CD4-positive, CD25-positive, alpha-beta regulatory T cell (primary cell): ENCODE results near the gene VPS11. TPM values are rescaled to one million over a fixed set of nuclear protein-coding genes. Genes with fewer than 3 reads are reported as not detected.
A peak's percentile ranks its signal among the peaks of the same experiment; 100 is the strongest.

Experiments used
- ATAC-seq, 2 donors: fragments of 150-1000 bp; cut with Tn5 transposase; one replicate each; pipeline ENCODE4 v1.10.0; 2021; ENCODE audit warnings: low read depth in 2 of 2, moderate number of reproducible peaks in 2 of 2, moderate library complexity in 1 of 2
- DNase-seq, 3 donors: peaks; one replicate each; pipeline versions ENCODE4 v3.0.0 to v3.0.0-alpha.2; 2012 to 2022; ENCODE audit warnings: mixed read lengths in 1 of 3
- H3K27ac ChIP-seq: one replicate; pipeline ENCODE4 v1.7.0; 2013; ENCODE audit warnings: mild to moderate bottlenecking, low read length; ENCODE audit not compliant: insufficient read depth, poor library complexity, severe bottlenecking
- H3K27me3 ChIP-seq: one replicate; pipeline ENCODE4 v1.7.0; 2013; ENCODE audit warnings: low read length; ENCODE audit not compliant: control insufficient read depth, insufficient read depth
- H3K36me3 ChIP-seq: one replicate; pipeline ENCODE4 v1.7.0; 2013; ENCODE audit warnings: mild to moderate bottlenecking, low read length, moderate library complexity; ENCODE audit not compliant: control insufficient read depth, insufficient read depth
- H3K4me1 ChIP-seq: 2 replicates; pipeline ENCODE4 v1.7.0; 2013; ENCODE audit warnings: mild to moderate bottlenecking, low read length; ENCODE audit not compliant: insufficient read depth, control insufficient read depth, poor library complexity, severe bottlenecking
- H3K4me3 ChIP-seq: one replicate; pipeline ENCODE4 v1.7.0; 2013; ENCODE audit warnings: low read depth, mild to moderate bottlenecking, low read length, moderate library complexity
- H3K9me3 ChIP-seq, 2 experiments: 1 replicate in 1 of 2; 2 replicates in 1 of 2; pipeline ENCODE4 v1.7.0; 2013; ENCODE audit warnings: low read length in 2 of 2, mild to moderate bottlenecking in 1 of 2, moderate library complexity in 1 of 2; ENCODE audit not compliant: control insufficient read depth in 2 of 2
- H3K27ac Mint-ChIP-seq, 3 donors: one replicate each; pipeline ENCODE4 v1.8.0; 2020 to 2022; ENCODE audit warnings: mild to moderate bottlenecking in 3 of 3, mixed read lengths in 3 of 3, moderate library complexity in 2 of 3
- H3K27me3 Mint-ChIP-seq: one replicate; pipeline ENCODE4 v1.8.0; 2022; ENCODE audit warnings: mild to moderate bottlenecking, mixed read lengths
- H3K36me3 Mint-ChIP-seq: one replicate; pipeline ENCODE4 v1.8.0; 2020; ENCODE audit warnings: mixed read lengths
- H3K4me1 Mint-ChIP-seq, 4 donors: one replicate each; pipeline ENCODE4 v1.8.0; 2020 to 2022; ENCODE audit warnings: mixed read lengths in 4 of 4, mild to moderate bottlenecking in 1 of 4
- H3K4me3 Mint-ChIP-seq, 4 donors: one replicate each; pipeline ENCODE4 v1.8.0; 2020 to 2022; ENCODE audit warnings: mild to moderate bottlenecking in 4 of 4, mixed read lengths in 4 of 4, moderate library complexity in 3 of 4
- H3K9me3 Mint-ChIP-seq, 7 donors: one replicate each; pipeline ENCODE4 v1.8.0; 2020 to 2022; ENCODE audit warnings: mixed read lengths in 7 of 7, mild to moderate bottlenecking in 3 of 7, moderate library complexity in 2 of 7
- polyA plus RNA-seq, 4 donors: library from polyadenylated mRNA; unstranded; fragments of 300-500 nt; fragmentation: Illumina TruSeq; gene quantifications; one replicate each; pipeline ENCODE4 v1.2.3, GENCODE V29; 2021
- total RNA-seq: library from RNA; stranded (reverse); gene quantifications from one replicate; pipeline ENCODE4 v1.2.3, GENCODE V29; 2022

VPS11 gene
- total and polyA plus RNA-seq, 5 donors from 2014 or later = 53.2 to 78.8 (median 57.2) TPM

DNA sequence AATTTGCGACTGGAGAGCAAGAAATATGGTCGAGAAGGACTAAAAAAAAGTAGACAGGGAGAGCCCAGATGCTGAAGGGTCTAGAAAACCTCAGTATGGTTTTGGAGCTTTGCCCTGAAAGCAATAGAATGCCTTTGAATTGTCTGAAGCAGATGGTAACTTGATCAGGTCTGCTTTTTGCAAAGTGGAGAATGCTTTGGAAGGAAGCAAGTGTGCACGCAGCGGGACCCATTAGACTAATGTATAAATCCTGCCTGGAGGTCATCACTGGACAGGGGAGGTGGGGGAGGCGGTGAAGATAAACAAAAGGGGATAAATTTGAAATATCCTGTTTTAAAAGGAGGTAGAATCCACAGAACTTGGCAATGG lies 53.0 kb downstream of the VPS11 start:
- Mint-ChIP-seq H3K9me3 (no peaks in the 10 kb centered on the region), H3K4me1 (peaks cover 13 to 54% (median 34%) of the 10 kb centered on the region in 4 donors), H3K27me3 (no peaks in the 10 kb centered on the region), H3K36me3 (peaks cover 22% of the 10 kb centered on the region), H3K4me3 (peak overlapping the region; percentile 92 to 95 (median 94)), H3K27ac (peak overlapping the region; percentile 86 to 97 (median 95))
- Histone ChIP-seq H3K36me3 (peaks cover 25% of the 10 kb centered on the region), H3K27me3 (no peaks in the 10 kb centered on the region), H3K27ac (peak overlapping the region; percentile 84), H3K4me1 (peaks cover 28% of the 10 kb centered on the region), H3K9me3 (no peaks in the 10 kb centered on the region), H3K4me3 (peak overlapping the region; percentile 84)
- ATAC-seq = no peak
- DNase-seq = no peak

GRCh38 chr11:119121008-119121810 lies 53.6 kb downstream of the VPS11 start, which contains the start of gene HINFP:
Gene HINFP, plus strand, starts transcription at chr11:119121580. Its CDS starts 5,365 bp downstream, at chr11:119126945.
- Mint-ChIP-seq H3K4me3 (peak within 1 kb of the TSS; percentile 92 to 95 (median 94)), H3K9me3 (no peaks in the 10 kb centered on the region), H3K27ac (peak within 1 kb of the TSS; percentile 86 to 97 (median 95)), H3K27me3 (no peaks in the 10 kb centered on the region), H3K36me3 (peaks cover 19% of the 10 kb centered on the region), H3K4me1 (peaks cover 13 to 52% (median 31%) of the 10 kb centered on the region in 4 donors)
- Histone ChIP-seq H3K27me3 (no peaks in the 10 kb centered on the region), H3K4me3 (peak within 1 kb of the TSS; percentile 88), H3K9me3 (no peaks in the 10 kb centered on the region), H3K4me1 (peaks cover 23% of the 10 kb centered on the region), H3K27ac (peak within 1 kb of the TSS; percentile 84), H3K36me3 (peaks cover 22% of the 10 kb centered on the region)
- peak; percentile 96 to 99 for ATAC-seq
- DNase-seq = peak; percentile 98 to 100 (median 100)

GRCh38 chr11:119121811-119122124 lies 54.1 kb downstream of the VPS11 start:
- Mint-ChIP-seq H3K27ac (peak overlapping the region; percentile 86 to 97 (median 95)), H3K36me3 (peaks cover 20% of the 10 kb centered on the region), H3K4me3 (peak overlapping the region; percentile 92 to 95 (median 94)), H3K9me3 (no peaks in the 10 kb centered on the region), H3K27me3 (no peaks in the 10 kb centered on the region), H3K4me1 (peaks cover 13 to 52% (median 35%) of the 10 kb centered on the region in 4 donors)
- Histone ChIP-seq H3K27ac (peak overlapping the region; percentile 84), H3K36me3 (peaks cover 19% of the 10 kb centered on the region), H3K9me3 (no peaks in the 10 kb centered on the region), H3K4me1 (peaks cover 23% of the 10 kb centered on the region), H3K4me3 (peak overlapping the region; percentile 88), H3K27me3 (no peaks in the 10 kb centered on the region)
- ATAC-seq (no peak), DNase-seq (no peak)

DNA sequence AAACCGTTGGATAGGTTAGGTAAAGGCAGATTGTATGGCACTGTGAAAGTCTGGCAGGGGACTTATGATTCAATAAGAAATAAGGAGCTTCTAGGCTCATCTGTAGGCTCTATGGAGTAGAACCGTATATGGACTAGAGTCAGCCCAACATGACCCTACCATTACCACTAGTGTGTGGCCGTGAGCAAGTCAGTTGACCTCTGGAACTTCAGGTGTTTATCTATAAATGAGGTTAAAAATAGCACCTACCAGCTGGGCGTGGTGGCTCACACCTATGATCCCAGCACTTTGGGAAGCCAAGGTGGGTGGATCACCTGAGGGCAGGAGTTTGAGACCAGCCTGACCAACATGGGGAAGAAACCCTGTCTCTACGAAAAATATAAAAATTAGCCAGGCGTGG lies 58.2 kb downstream of the VPS11 start:
- no peak overlapping the region for H3K27ac Mint-ChIP-seq
- H3K36me3 Mint-ChIP-seq = peaks cover 29% of the 10 kb centered on the region
- Histone ChIP-seq H3K4me1 (peaks cover 20% of the 10 kb centered on the region), H3K36me3 (peaks cover 26% of the 10 kb centered on the region), H3K9me3 (no peaks in the 10 kb centered on the region), H3K27ac (no peak overlapping the region), H3K27me3 (no peaks in the 10 kb centered on the region), H3K4me3 (no peak overlapping the region)
- H3K9me3 Mint-ChIP-seq = no peaks in the 10 kb centered on the region
- ATAC-seq = no peak
- peaks cover 16 to 51% (median 32%) of the 10 kb centered on the region in 4 donors for H3K4me1 Mint-ChIP-seq
- no peaks in the 10 kb centered on the region for H3K27me3 Mint-ChIP-seq
- H3K4me3 Mint-ChIP-seq = no peak overlapping the region
- DNase-seq = no peak

DNA sequence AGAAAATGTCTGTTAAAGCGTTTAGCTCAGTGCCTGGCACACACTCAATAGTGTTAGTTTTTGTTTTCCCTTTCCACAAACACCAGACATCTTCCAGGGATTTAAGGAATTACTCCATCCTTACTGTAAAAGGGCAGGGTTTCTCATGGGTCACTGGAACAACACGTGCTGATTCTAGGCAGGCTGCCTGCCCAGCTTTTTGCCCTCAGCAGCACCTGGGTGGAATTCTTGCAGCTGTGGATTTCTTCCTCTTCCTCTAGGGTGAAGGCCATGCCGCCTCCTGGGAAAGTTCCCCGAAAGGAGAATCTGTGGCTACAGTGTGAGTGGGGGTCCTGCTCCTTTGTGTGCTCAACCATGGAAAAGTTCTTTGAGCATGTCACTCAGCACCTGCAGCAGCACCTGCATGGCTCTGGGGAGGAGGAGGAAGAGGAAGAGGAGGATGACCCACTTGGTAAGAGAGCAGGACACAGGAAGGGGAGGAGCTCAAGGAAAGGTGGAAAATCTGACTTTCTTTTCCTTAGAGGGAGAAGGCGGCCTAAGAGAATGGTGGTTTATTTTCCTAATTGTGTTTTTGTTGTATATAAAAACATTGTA lies 59.2 kb downstream of the VPS11 start:
- no peak overlapping the region for H3K4me3 ChIP-seq
- H3K4me1 Mint-ChIP-seq = peaks cover 16 to 44% (median 28%) of the 10 kb centered on the region in 4 donors
- peaks cover 35% of the 10 kb centered on the region for H3K36me3 ChIP-seq
- peak overlapping the region in 1 of 4 donors; percentile 24 for H3K4me3 Mint-ChIP-seq
- no peak for DNase-seq
- H3K27ac Mint-ChIP-seq = peak overlapping the region in 2 of 3 donors; percentile 67 to 76
- H3K4me1 ChIP-seq = peaks cover 15% of the 10 kb centered on the region
- no peaks in the 10 kb centered on the region for H3K9me3 Mint-ChIP-seq
- no peak for ATAC-seq
- no peaks in the 10 kb centered on the region for H3K9me3 ChIP-seq
- H3K27me3 Mint-ChIP-seq = no peaks in the 10 kb centered on the region
- no peaks in the 10 kb centered on the region for H3K27me3 ChIP-seq
- H3K36me3 Mint-ChIP-seq = peaks cover 33% of the 10 kb centered on the region
- no peak overlapping the region for H3K27ac ChIP-seq

GRCh38 chr11:119130662-119131061 lies 63.0 kb downstream of the VPS11 start:
- DNase-seq (no peak), ATAC-seq (no peak)
- H3K27ac Mint-ChIP-seq = no peak overlapping the region
- peaks cover 44% of the 10 kb centered on the region for H3K36me3 Mint-ChIP-seq
- H3K4me3 ChIP-seq = no peak overlapping the region
- H3K4me1 ChIP-seq = no peaks in the 10 kb centered on the region
- no peaks in the 10 kb centered on the region for H3K9me3 ChIP-seq
- H3K27me3 Mint-ChIP-seq = no peaks in the 10 kb centered on the region
- H3K4me3 Mint-ChIP-seq = no peak overlapping the region
- H3K27me3 ChIP-seq = no peaks in the 10 kb centered on the region
- H3K36me3 ChIP-seq = peaks cover 54% of the 10 kb centered on the region
- H3K27ac ChIP-seq = no peak overlapping the region
- peaks cover 7 to 20% (median 10%) of the 10 kb centered on the region in 4 donors for H3K4me1 Mint-ChIP-seq
- no peaks in the 10 kb centered on the region for H3K9me3 Mint-ChIP-seq
